ENCODE data around the gene CAPN9. TPM values are rescaled to one million over a fixed set of nuclear protein-coding genes. Genes with fewer than 3 reads are reported as not detected.

CAPN9 gene
- total and polyA plus RNA-seq, 7 donors = 0.55 to 83.2 (median 30.6) TPM; not detected in 3

DNA sequence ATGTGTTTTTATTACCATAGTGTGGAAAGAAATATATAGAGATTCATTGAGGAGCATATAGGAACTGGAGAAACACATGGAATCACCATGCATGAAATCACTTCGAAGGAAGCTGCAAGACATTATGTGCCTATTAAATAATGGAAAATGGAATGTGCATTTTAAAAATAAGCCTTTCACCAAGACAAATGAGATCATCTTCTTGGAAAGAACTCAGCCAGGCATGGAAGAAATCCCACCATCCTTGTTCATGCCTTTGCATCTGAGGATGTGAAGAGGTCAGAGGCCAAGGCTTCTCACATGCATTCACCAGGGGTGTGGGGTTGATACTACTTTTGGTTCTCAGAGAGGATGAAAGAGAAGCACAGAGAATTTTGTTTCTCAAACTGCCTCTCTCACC is 71.2 kb downstream of the CAPN9 start:
- Histone ChIP-seq H3K4me3 (no peak overlapping the region), H3K4me1 (peaks cover 0 to 5% (median under 1%) of the 10 kb centered on the region in 4 donors), H3K27me3 (no peaks in the 10 kb centered on the region), H3K9me3 (no peaks in the 10 kb centered on the region), H3K27ac (no peak overlapping the region), H3K36me3 (no peaks in the 10 kb centered on the region)
- DNase-seq = no peak
- TF ChIP-seq EP300 (IDR thresholded peaks at IDR 0.05) = no peak
- TF ChIP-seq, protein P1, sequence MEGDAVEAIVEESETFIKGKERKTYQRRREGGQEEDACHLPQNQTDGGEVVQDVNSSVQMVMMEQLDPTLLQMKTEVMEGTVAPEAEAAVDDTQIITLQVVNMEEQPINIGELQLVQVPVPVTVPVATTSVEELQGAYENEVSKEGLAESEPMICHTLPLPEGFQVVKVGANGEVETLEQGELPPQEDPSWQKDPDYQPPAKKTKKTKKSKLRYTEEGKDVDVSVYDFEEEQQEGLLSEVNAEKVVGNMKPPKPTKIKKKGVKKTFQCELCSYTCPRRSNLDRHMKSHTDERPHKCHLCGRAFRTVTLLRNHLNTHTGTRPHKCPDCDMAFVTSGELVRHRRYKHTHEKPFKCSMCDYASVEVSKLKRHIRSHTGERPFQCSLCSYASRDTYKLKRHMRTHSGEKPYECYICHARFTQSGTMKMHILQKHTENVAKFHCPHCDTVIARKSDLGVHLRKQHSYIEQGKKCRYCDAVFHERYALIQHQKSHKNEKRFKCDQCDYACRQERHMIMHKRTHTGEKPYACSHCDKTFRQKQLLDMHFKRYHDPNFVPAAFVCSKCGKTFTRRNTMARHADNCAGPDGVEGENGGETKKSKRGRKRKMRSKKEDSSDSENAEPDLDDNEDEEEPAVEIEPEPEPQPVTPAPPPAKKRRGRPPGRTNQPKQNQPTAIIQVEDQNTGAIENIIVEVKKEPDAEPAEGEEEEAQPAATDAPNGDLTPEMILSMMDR (IDR thresholded peaks at IDR 0.05) = no peak
- TF ChIP-seq POLR2A (IDR thresholded peaks at IDR 0.05) = no peak
- TF ChIP-seq POLR2AphosphoS5 (IDR thresholded peaks at IDR 0.05) = no peak
- WGBS, 2 donors = 79 to 94% methylated on average over 1 of the region's 1 CpG
- intact Hi-C loops (cut with DNase I) = no loop called here

DNA sequence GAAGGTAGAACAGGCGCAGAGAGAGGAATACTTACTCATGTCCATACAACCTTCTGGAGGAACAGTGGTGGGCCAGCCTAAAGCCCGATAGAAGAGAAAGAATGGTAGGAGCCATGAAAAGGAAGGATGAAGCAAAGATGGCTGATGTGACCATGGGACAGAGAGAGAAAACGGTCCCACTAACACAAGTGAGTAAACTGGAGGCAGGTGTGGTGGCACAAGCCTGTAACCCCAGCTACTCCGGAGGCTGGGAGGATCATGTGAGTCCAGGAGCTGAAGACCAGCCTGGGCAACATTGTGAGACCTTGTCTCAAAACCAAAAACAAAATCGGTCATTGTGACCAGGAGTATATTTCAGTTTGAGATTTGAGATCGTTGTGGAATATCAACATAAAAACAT is 71.7 kb downstream of the CAPN9 start:
- Histone ChIP-seq H3K27me3 (no peaks in the 10 kb centered on the region), H3K9me3 (no peaks in the 10 kb centered on the region), H3K4me3 (no peak overlapping the region), H3K36me3 (no peaks in the 10 kb centered on the region), H3K4me1 (peaks cover 0 to 10% (median 4%) of the 10 kb centered on the region in 4 donors), H3K27ac (no peak overlapping the region)
- TF ChIP-seq, protein P1 (IDR thresholded peaks at IDR 0.05) = no peak
- TF ChIP-seq POLR2A (IDR thresholded peaks at IDR 0.05) (no peak), POLR2AphosphoS5 (IDR thresholded peaks at IDR 0.05) (no peak), EP300 (IDR thresholded peaks at IDR 0.05) (no peak)
- DNase-seq = no peak
- 91 to 92% methylated on average over 6 of the region's 6 CpGs for WGBS, 2 donors
- intact Hi-C loops (cut with DNase I) = no loop called here

DNA sequence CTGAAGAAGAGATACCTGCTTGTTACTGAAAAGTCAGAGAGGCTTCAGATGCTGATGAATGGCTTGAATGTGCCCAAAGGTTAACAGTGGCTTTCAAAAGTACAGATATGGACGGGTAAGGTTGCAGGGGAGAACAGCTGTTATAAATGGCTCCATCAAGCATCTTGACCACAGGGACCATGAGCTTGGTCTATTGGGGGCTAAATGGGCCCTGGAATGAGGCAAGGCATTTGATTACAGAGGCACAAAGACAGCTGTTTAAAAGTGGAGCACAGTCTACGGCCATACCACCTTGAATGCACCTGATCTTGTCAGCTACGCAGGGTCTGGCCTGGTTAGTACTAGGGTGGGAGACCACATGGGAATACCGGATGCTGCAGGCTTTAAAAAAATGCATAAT is 72.8 kb downstream of the CAPN9 start:
- intact Hi-C loops (cut with DNase I) = no loop called here
- Histone ChIP-seq H3K9me3 (no peaks in the 10 kb centered on the region), H3K4me3 (no peak overlapping the region), H3K27ac (no peak overlapping the region), H3K4me1 (peaks cover 0 to 21% (median 15%) of the 10 kb centered on the region in 4 donors), H3K36me3 (no peaks in the 10 kb centered on the region), H3K27me3 (no peaks in the 10 kb centered on the region)
- 91 to 93% methylated on average over 4 of the region's 4 CpGs for WGBS, 2 donors
- TF ChIP-seq POLR2A (IDR thresholded peaks at IDR 0.05) (no peak), POLR2AphosphoS5 (IDR thresholded peaks at IDR 0.05) (no peak), EP300 (IDR thresholded peaks at IDR 0.05) (no peak)
- TF ChIP-seq, protein P1 (IDR thresholded peaks at IDR 0.05) = no peak
- DNase-seq = no peak

DNA sequence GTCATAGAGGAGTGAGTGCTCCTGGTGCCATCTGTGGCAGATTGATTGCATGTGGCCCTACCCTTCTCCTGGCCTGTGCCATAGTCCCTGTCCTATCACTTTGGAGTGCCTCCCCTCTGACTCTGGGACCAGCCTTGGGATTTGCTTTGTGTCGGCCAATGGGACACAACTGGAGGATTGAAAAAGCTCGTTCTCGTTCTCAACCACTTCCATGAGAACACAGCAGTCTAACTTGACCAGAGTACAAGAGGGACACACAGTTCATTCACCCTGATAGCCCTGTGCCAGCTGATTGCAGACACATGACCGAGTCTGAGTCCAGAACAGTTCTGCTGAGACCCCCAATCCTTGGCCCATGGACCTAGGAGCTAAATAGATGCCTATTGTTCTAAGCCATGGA is 73.4 kb downstream of the CAPN9 start:
- WGBS, 2 donors = 84 to 87% methylated on average over 4 of the region's 4 CpGs
- Histone ChIP-seq H3K27me3 (no peaks in the 10 kb centered on the region), H3K4me1 (peaks cover 0 to 27% (median 21%) of the 10 kb centered on the region in 4 donors), H3K9me3 (no peaks in the 10 kb centered on the region), H3K4me3 (no peak overlapping the region), H3K27ac (no peak overlapping the region), H3K36me3 (no peaks in the 10 kb centered on the region)
- intact Hi-C loops (cut with DNase I) = no loop called here
- DNase-seq = no peak
- TF ChIP-seq POLR2A (IDR thresholded peaks at IDR 0.05) (no peak), EP300 (IDR thresholded peaks at IDR 0.05) (no peak), POLR2AphosphoS5 (IDR thresholded peaks at IDR 0.05) (no peak)
- TF ChIP-seq, protein P1 (IDR thresholded peaks at IDR 0.05) = no peak

DNA sequence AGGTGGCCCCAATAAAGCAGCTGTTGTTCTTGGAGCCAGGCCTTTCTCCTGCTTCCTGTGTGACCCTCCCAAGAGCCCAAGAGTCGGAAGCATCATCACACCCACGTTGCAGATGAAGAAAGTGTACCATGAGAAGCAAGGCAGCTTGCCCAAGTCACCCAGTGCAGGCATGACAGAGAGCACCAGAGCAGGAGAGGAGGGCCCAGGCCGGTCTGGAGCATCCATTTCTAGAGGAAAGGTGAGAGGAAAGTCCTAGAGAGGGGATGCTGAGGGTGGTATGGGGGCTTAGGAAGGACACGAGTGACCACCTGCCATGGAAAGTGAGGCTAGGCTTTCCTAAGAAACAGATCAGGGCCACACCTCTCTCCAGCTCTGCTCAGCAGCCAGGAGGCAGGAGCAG is 74.2 kb downstream of the CAPN9 start:
- H3K9me3 ChIP-seq = no peaks in the 10 kb centered on the region
- no peaks in the 10 kb centered on the region for H3K36me3 ChIP-seq
- WGBS, 2 donors = 71 to 79% methylated on average over 4 of the region's 4 CpGs
- no peak for TF ChIP-seq POLR2AphosphoS5 (IDR thresholded peaks at IDR 0.05)
- TF ChIP-seq, protein P1 (IDR thresholded peaks at IDR 0.05) = no peak
- no peak for TF ChIP-seq POLR2A (IDR thresholded peaks at IDR 0.05)
- TF ChIP-seq EP300 (IDR thresholded peaks at IDR 0.05) = no peak
- no peaks in the 10 kb centered on the region for H3K27me3 ChIP-seq
- no peak overlapping the region for H3K4me3 ChIP-seq
- intact Hi-C loops (cut with DNase I) = no loop called here
- no peak overlapping the region for H3K27ac ChIP-seq
- no peak for DNase-seq
- H3K4me1 ChIP-seq = peaks cover 0 to 35% (median 27%) of the 10 kb centered on the region in 4 donors
